Fibroblast of the conjunctiva (primary cell): Measurements from ENCODE around the gene CTNNA3.
"Not testable (repeated sequence)": the region's sequence is repeated elsewhere in the genome, so short reads cannot be mapped to it uniquely, and the experiment has no call there.

ENCODE experiments used
- DNase-seq: peaks from one replicate; pipeline ENCODE4 v3.0.0-alpha.2; 2010; ENCODE audit warnings: low read depth

The CTNNA3 gene

GRCh38 chr10:67506083-67506756, 189.8 kb downstream of the CTNNA3 start:
- DNase-seq, result no peak

GRCh38 chr10:67492317-67493019, 203.5 kb downstream of the CTNNA3 start:
- no peak for DNase-seq

GRCh38 chr10:67487906-67488619, 207.9 kb downstream of the CTNNA3 start:
- DNase-seq, result no peak

- DNase-seq, result no peak
Observed at GRCh38 chr10:67487199-67487598, 208.8 kb downstream of the CTNNA3 start.

- DNase-seq, result no peak
Observed at GRCh38 chr10:67477868-67478267, 218.1 kb downstream of the CTNNA3 start.

GRCh38 chr10:67476201-67476600, 219.8 kb downstream of the CTNNA3 start:
- no peak for DNase-seq

GRCh38 chr10:67473850-67474633, 222.0 kb downstream of the CTNNA3 start:
- no peak for DNase-seq

GRCh38 chr10:67471022-67471421, 225.0 kb downstream of the CTNNA3 start:
- no peak for DNase-seq

GRCh38 chr10:67464278-67464677, 231.7 kb downstream of the CTNNA3 start:
- no peak for DNase-seq

GRCh38 chr10:67452892-67453291, 243.1 kb downstream of the CTNNA3 start:
- no peak for DNase-seq

GRCh38 chr10:67438605-67439304, 257.2 kb downstream of the CTNNA3 start:
- DNase-seq, result no peak

- no peak for DNase-seq
Observed at GRCh38 chr10:67433276-67433675, 262.7 kb downstream of the CTNNA3 start.

- no peak for DNase-seq
Observed at GRCh38 chr10:67402620-67403019, 293.4 kb downstream of the CTNNA3 start.

- no peak for DNase-seq
Observed at GRCh38 chr10:67401711-67402110, 294.3 kb downstream of the CTNNA3 start.

- DNase-seq, result not testable (repeated sequence)
Observed at GRCh38 chr10:67386841-67387533, 309.0 kb downstream of the CTNNA3 start.

GRCh38 chr10:67386260-67386659, 309.7 kb downstream of the CTNNA3 start:
- no peak for DNase-seq

GRCh38 chr10:67385566-67385965, 310.4 kb downstream of the CTNNA3 start:
- DNase-seq, result no peak

GRCh38 chr10:67385089-67385488, 310.9 kb downstream of the CTNNA3 start:
- DNase-seq, result no peak

- DNase-seq, result no peak
Observed at GRCh38 chr10:67331121-67331910, 364.7 kb downstream of the CTNNA3 start.
